Activated naive CD4-positive, alpha-beta T cell (primary cell): ENCODE measurements around the gene POLR3G.
A peak's percentile ranks its signal among the peaks of the same experiment; 100 is the strongest.

Source experiments
- DNase-seq, 4 experiments: peaks; one replicate each; lab custom pipeline; 2025; lab: John Stamatoyannopoulos, UW

The POLR3G gene, protein sequence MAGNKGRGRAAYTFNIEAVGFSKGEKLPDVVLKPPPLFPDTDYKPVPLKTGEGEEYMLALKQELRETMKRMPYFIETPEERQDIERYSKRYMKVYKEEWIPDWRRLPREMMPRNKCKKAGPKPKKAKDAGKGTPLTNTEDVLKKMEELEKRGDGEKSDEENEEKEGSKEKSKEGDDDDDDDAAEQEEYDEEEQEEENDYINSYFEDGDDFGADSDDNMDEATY

DNA sequence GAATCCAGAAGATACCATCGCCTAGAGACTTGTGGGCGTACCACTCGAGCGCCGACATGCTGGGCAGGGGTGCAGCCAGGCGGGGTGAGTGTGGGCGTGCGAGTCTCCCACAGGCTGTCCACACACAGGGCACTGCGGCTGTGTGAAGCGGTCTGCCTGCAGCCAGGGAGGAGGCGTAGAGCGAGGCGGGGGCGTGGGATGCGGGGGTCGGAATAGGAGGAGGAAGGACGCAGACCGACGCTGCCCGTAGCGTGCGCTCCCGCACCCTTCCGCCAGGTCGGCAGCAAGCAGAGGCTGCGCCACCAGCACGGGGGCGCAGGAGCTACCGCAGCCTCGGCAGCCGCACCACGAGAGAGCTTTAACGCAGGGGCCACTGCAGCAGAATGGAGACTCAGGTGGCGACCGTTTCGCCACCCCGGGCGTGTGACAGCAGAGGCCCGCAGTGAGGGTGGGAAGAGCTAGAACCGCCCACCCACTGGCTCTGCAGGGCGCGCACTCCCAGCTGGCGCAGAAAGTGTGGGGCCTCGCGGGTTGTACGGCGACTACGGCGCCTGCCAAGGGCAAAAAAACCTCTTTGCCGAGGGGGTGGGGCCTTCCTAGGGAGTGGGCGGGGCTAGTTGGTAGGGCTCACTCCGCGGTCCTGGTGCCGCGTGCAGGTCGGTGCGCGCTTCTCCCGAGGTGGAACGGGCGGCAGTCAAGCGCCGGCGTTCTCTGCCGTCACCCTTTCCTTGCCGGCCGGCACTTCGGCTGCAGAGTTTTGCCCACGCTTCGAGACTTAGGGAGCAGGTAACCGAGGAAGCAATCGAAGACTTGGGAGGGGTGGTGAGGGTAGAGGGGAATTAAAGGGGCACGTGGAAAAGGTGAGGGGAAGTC is at the start of gene POLR3G, which contains the start of gene MBLAC2:
POLR3G (plus strand) TSS at position 630 of the 873 bp plus-strand sequence. CDS start 10,704 bp downstream, outside the sequence.
MBLAC2 (minus strand) TSS at position 537 of the 873 bp plus-strand sequence; CDS start at position 58, 479 bp downstream.
- DNase-seq: peak; percentile 82 to 90 (median 86)

DNA sequence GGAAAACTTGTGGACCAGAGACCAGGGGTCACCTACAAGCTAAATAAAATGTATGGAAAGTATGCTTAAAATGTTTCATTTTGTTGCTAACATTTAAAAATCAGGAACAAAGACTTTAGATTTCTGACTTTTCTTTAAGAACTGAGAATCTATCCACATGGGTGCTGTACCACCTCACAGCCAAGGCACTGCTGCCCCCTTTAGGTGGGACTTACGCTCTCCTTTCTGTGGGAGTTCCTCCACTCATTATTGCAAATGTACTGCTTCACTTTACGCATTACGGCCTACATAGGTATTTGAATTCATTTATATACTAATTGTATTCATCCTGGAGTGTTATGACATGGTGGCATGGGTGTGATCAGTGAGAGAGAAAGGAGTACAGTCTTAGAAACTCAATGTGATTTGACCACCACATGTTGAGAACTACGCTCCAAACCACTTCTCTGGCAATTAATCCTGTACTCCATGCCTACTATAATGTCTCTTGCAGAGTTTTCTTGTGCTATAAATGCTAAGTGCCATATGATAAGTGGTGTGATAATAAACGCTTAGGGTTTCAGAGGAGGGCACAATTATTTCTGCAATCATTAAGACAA is 40.4 kb upstream of the POLR3G start:
- peak in 2 of 4 experiments; percentile 16 to 27 for DNase-seq

DNA sequence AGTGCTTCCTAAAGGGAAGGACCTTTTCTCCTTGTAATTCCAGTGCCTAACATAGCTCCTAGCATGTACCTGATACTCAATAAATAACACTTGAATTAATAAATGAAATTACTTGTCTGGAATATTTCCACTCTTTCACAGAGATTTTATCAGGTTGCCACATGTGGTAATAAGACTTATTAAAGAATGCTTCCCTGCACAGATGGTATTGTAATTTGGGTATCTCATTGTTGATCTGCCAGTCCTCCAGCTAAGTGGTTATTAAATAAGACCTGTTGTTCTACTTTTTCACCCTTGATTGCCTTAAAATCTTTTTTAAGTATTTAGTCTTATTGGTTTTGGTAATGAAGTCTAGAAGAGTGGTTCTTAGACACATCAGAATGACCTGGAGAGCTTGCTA is 37.0 kb upstream of the POLR3G start:
- DNase-seq: no peak

DNA sequence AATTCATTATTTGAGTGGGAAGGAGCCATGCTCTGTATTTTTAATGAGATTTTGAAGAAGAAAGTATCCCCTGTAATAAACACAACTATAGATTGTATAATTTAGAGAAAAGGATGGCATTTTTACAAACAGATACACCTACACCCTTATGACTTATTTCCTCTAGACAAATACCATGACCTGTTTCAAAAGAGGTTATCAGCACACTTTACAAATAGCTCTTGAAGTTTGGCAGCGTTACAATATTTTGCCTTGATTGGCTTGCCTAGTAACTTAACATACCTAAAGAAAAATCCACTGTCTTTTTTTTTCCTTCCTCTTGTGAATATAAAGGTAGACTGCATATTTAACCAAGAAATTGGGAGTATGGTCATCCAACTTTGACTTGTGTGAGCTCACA is 36.6 kb upstream of the POLR3G start:
- DNase-seq: no peak

DNA sequence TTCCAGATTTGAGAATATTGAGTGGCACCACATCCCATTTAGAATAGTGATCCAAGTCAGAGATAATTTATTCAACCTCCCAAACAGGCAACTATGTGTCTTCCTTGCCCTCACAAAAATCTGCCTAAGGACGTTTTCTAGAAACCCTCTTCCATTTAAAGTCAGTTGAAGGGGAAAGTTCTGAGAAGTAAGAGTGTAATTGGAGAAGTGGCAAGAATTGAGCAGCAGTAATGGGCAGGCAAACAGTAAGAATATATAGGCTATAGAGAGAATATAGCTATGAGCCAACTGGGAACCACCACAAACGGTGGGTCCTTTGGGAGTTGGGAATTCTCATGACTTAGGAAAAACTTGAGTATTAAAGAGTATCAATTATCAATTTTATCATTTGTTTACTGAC is 34.0 kb upstream of the POLR3G start:
- DNase-seq: no peak

DNA sequence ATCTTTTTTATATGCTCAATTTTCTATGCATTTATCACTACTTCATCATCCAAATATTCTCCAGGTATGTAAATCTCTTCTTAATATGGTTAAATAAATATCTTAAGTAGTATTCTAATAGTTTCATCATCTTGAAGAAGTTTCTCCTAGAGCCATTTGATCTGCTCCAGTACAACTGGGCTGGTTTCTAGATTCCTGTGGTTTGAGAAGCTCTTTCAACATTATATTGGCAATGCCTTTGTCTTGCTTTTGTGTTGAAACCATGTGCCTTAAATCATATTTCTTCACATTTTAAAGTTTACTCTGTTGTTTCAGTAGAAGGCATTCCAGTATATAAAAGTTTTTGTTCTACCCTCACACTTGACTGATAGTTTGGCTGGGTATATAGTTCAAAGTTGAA is 27.7 kb upstream of the POLR3G start:
- DNase-seq: no peak

DNA sequence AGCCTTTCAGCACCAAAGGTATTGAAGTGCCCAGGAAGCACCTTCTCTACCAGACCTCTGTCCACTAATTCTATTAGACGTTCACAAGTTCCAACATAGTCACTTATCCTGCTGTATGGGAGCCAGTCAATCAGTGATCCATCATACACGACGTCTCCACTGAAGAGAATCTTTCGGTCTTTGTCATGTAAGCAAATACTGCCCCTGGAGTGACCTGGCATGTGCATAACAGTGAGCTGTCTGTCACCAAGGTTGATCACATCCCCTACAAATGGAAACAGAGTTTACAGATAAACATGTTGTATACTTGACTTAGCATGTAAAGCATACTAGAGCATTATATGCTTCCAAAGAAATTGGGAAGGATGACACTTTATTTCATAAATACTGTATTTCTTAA is 13.4 kb upstream of the POLR3G start:
- no peak for DNase-seq

DNA sequence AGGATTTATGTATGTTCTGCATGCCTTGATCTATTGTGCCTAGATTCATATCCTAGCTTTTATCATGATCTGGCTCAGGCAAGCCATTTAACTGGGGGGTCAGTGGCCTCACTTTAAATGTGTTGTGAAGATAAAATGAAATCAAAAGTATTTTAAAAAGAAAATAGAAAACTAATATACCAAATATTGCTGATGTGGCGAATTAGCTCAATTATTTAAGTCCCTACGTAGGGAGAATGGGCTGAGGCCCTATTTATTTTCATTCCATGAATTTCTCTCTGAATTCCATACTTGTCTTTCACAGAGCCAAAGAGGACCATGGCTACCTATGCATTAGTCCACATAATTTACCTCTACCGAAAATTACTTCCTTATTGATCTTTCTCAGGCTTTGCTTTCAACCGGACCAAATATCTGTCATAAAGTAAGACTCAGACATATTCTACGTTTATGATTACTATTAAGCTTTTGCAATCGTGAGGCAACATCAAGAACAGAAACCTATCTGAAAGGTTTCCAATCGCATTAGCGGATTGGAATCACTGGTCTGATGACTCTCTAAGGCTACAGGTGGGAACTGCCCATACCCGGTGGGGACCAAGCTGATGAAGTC is 1.8 kb upstream of the POLR3G start:
- DNase-seq: no peak

DNA sequence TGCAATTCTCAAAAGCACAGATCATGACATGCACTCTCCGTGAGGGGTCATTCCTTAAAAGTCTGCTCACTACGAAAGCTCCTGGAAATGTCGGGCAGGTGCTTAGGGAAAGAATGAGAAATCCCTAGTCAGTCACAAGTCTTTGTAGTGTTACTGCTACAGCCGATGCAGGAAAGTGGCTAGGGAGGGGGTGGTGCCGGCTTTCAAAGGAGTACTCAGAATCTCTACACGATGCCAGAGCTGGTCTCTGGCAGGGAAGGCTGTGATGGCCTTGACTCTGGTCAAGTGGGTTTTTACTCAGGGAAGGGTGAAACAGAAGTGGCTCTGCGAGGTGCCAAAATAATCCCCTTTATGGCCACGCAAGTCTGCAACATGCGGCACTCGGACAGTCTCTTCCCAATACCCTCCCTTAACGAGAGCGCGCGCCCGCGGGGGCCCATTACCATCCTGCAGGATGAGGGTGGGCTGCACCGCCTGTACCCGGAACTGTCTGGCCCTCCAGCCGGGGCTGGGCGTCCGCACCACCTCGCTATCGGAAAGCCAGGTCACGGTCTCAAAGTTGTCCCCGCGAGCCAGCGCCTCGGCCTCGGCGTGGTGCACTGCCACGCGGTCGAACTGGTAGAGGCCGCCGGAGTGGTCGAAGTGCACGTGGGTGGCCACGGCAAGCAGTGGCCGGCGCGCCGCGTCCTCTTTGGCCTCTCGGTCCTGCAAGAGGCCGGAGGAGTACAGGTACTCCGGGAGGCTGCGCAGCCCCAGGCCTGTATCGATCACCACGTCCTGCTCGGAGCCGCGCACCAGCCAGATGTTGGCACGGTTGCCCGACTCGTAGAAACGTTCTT is 1.0 kb upstream of the POLR3G start:
- DNase-seq: peak in 2 of 4 experiments; percentile 16 to 49

DNA sequence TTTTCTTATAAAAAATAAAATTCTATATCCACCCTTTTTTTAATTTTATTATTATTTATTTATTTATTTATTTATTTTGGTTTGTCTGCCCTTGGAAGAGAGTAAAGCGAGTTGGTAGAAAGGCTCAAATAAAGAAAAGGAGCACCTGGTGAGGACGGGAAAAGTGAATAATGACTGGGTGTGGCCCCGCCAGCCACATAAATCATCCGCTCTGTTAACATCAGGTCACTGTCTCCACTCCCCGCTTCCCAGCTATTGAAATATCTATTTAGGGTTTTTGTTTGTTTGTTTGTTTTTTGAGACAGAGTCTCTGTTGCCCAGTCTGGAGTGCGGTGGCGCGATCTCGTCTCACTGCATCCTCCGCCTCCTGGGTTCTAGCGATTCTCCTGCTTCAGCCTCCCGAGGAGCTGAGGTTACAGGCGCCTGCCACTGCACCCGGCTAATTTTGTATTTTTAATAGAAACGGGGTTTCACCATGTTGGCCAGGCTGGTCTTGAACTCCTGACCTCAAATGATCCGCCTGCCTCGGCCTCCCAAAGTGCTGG is 844 bp downstream of the POLR3G start:
- no peak for DNase-seq

DNA sequence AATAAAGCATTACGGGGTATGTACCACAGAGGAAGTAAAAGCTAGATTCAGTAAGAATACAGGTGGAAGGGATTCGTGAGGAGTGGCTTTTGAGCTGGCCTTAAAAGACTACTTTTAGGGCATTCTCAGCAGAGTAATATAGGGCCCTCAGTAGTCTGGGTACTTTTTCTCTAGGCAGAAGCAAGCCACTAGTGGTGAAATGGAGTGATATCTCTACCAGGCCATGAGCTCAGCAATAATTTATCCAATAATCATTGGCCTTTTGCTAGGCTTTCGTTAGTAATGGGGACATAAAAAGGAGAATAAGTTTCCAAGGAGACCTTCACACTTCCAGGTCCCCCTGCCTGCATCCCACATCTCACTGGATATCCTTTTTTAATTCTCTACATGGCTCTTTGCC is 1.7 kb downstream of the POLR3G start:
- no peak for DNase-seq

DNA sequence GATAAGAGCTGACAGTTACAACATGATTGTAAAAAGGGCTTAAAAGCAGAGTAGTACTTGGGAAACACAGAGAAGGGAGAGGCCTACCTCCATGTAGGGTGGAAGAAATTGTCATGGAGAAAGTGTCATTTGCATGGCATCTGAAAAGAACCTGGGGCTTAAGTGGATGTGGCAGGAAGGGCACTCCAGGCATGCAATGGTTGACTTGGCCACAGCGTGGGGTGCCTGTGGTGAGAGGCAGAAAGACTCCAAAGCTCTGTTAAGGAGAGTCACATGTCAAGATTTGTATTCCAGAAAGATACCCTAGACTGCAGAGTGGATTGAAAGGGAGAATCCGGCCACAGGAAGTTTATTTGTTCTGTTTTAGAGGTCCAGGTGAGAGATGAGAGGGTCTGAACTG is 2.4 kb downstream of the POLR3G start:
- no peak for DNase-seq

DNA sequence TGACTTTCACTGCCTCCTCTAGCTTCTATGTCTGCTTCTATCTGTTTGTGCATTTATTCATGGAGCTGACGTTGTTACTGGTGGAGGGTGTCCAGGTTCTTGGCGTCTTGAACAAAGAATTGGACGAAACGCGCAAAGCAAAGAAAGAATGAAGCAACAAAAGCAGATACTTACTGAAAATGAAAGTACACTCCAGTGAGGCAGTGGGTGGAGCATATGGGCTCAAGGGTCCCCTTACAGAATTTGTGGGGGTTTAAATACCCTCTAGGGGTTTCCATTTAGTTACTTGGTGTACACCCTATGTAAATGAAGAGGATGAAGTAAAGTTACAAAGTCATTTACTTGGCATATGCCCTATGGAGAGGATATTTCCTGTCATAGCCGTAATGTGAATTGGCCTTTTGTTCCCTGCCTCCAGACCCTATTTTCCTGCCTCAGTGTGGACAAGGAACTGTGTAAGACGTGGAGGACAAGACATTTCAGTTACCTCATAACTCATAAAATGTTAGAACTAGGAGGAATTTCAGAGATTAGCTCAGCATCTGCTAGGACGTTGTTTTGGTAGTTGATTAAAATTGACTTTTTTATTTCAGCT is 3.1 kb downstream of the POLR3G start:
- DNase-seq: no peak

DNA sequence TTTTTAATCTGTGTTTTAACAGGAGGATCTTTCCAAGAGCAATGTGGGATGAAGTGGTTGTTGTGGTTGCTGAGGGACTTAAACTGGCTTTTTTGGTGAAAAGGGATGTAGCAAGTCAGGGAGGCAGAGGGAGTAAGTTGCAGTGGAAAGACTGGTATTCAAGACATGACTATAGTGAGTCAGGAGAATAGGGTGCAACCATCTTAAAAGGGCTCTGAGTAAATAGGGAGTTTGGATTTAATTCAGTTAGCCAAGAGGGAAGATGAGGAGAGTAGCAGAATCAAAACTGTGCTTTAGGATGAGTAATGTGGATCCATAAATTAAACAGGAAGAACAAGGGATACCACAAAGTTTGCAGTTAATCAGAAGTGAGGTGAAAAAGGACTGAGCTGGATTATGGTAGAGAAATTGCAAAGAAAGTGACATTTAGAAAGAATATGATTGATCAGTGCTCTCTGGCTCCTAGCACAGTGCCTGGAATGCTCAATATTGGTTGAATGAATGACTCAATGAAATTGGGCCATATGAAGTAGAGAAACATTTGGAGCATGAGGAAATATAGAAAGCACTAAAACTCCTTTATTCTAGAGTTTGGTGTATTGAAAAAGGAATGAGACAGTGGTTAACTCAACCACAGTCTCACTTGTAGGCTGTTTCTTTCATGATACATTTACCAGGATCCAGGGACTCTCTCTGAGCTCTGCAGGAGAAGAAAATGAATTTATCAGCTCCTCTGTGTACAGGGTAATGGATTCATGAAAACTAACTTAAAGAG is 5.1 kb downstream of the POLR3G start:
- DNase-seq: no peak

DNA sequence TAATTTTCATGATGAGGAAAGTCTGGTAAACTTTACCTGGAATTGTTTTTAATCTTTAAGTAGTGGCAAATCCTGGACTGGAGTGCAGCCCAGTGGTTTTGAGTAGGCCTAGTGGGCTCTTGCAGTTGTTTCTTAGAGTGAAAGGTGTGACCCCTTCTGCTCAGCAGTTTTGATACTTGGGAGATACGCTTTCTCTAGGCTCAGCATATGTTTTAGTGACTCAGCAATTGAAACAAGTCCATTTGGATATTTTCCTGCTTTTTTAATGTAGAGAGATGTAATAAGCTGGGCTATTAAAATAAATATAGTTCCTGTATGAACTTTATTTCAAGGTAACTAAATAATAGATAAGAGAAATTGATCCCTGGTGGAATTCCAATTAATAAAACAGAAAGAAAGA is 6.0 kb downstream of the POLR3G start:
- no peak for DNase-seq

DNA sequence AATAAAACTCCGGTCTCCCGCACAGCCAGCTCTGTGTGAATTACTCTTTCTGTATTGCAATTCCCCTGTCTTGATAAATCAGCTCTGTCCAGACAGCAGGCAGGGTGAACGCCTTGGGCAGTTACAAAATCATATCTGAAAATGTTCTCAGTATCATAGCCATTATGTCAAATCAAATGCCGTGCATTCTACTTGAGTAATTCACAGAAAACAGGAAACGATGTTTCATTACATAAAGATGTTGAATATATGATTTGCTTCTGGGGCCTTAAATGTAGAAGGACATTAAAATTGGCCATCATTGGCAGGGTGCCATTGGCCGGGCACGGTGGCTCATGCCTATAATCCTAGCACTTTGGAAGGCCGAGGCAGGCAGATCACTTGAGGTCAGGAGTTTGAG is 8.5 kb downstream of the POLR3G start:
- DNase-seq: no peak

DNA sequence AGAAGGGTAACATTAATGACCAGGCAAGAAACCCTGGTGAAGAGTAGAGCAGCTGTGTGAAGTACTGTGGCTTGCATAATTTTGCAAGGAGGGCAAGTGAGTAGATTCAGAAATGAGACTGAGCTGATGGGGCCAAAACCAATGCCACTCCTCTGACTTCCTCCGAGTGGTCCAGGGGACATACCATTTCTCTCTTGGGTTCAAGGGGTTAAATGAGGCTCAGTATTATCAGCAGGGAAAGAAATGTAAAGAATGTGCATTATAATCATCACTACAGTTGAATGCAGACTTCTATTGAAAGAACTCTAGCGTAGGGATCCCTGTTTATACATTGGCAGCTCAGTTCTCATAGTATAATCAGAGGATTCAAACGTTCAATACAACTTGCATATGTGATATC is 9.9 kb downstream of the POLR3G start:
- DNase-seq: no peak

DNA sequence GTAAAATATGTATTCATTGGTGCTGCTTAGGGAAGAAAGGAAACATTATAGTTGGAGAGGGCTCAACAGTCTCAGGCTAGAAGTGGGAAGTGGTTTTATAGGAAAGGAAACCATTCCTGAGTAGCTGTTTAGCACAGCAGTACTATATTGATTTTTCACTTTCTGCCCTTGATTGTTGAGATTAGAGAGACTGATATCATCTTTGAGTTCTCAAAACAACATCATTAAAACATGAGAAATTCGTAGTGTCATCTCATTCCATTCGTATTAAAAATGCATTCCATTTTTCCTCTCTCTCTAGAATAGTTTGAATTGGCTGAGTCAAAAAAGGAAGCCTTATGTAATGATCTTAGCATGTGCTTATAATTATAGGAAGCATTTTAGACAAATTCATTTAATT is 14.1 kb downstream of the POLR3G start:
- DNase-seq: no peak

DNA sequence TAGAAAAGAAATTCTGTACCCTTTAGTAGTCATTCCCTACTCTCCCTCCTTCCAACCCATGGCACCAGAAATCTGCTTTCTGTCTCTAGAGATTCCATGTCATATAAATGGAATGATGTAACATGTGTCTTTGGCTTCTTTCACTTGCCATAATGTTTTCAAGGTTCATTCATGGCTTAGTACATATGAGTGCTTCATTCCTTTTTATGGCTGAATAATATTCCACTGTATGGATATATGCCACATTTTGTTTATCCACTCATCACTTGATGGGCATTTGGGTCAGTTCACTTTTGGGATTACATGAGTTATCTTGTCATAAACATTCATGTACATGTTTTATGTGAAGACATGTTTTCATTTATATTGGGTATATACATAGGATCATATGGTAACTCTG is 19.4 kb downstream of the POLR3G start:
- DNase-seq: no peak

DNA sequence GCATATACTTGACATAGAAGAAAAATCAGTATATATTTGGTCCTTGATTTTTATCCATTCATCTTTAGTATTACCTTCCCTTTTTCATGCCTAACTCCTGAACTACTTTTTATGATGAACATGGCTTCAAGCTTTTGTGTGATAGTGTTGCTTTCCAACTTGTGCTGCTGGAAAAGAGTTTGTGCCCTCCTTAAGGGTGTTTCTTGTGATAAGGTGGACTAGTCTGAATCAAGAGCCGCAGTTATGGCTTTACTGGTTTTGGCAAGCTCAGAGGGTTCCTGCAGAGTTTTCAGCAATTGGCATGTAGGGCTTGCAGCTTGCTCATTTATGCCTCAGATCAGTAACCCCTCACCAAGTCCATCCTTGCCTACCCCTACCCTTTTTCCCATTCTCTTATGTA is 20.5 kb downstream of the POLR3G start:
- no peak for DNase-seq
